HepG2 (cell line): Measurements from ENCODE around the gene ANKRD36B. TPM values are rescaled to one million over a fixed set of nuclear protein-coding genes. Genes with fewer than 3 reads are reported as not detected.
"Not testable (repeated sequence)": the region's sequence is repeated elsewhere in the genome, so short reads cannot be mapped to it uniquely, and the experiment has no call there.

ENCODE experiments used
- AKAP8 ChIP-seq: sonication (generic); formaldehyde crosslinking; IDR thresholded peaks from 2 replicates; pipeline ENCODE4 v1.5.1; 2020; ENCODE audit warnings: mild to moderate bottlenecking, missing genetic modification reagents
- ARID4A ChIP-seq: sonication (generic); formaldehyde crosslinking; IDR thresholded peaks from 2 replicates; pipeline ENCODE4 v1.5.0; 2020; ENCODE audit warnings: mild to moderate bottlenecking, missing genetic modification reagents, borderline replicate concordance
- CTCF ChIP-seq: sonication (generic); formaldehyde crosslinking; IDR thresholded peaks from 2 replicates; pipeline ENCODE4 v1.5.0; 2020; ENCODE audit warnings: mild to moderate bottlenecking, missing genetic modification reagents, moderate library complexity
- DMAP1 ChIP-seq: IDR thresholded peaks from 2 replicates; pipeline ENCODE4 v1.6.1; 2016
- DRAP1 ChIP-seq: IDR thresholded peaks from 2 replicates; pipeline ENCODE4 v1.6.1; 2016; ENCODE audit warnings: missing genetic modification reagents, missing compliant biosample characterization
- KLF16 ChIP-seq, 2 experiments: sonication (generic) in 1 of 2; formaldehyde crosslinking in 1 of 2; IDR thresholded peaks; 2 replicates each; pipeline versions ENCODE4 v1.6.1 to v1.8.0; 2016 to 2023; ENCODE audit warnings: missing genetic modification reagents in 2 of 2, missing compliant biosample characterization in 1 of 2
- MAZ ChIP-seq, 2 experiments: sonication (generic) in 1 of 2; formaldehyde crosslinking in 1 of 2; IDR thresholded peaks; 2 replicates each; pipeline versions ENCODE4 v1.5.0 to v1.6.1; 2012 to 2020; ENCODE audit warnings: low read depth in 2 of 2, mild to moderate bottlenecking in 2 of 2, borderline replicate concordance in 1 of 2, improper control_type of control experiment in 1 of 2, low read length in 1 of 2, missing genetic modification reagents in 1 of 2, moderate library complexity in 1 of 2
- MTA1 ChIP-seq: sonication (generic); formaldehyde crosslinking; IDR thresholded peaks from 2 replicates; pipeline ENCODE4 v1.4.0; 2020; ENCODE audit warnings: missing genetic modification reagents, mild to moderate bottlenecking, borderline replicate concordance
- POGZ ChIP-seq: sonication (generic); formaldehyde crosslinking; IDR thresholded peaks from 2 replicates; pipeline ENCODE4 v1.4.0; 2020; ENCODE audit warnings: mild to moderate bottlenecking, missing genetic modification reagents
- RBFOX2 ChIP-seq: fragments of 200-400 bp; formaldehyde crosslinking; IDR thresholded peaks from 2 replicates; pipeline ENCODE4 v1.6.1; 2017; ENCODE audit warnings: low read depth, mild to moderate bottlenecking, low read length
- TAF1 ChIP-seq: sonication (generic); formaldehyde crosslinking; IDR thresholded peaks from 2 replicates; pipeline ENCODE4 v1.4.0; 2020; ENCODE audit warnings: missing genetic modification reagents
- TARDBP ChIP-seq: sonication (generic); formaldehyde crosslinking; IDR thresholded peaks from 2 replicates; pipeline ENCODE4 v1.8.0; 2022; ENCODE audit warnings: mild to moderate bottlenecking, missing genetic modification reagents
- YY1 ChIP-seq: IDR thresholded peaks from 2 replicates; pipeline ENCODE4 v1.6.1; 2011; ENCODE audit warnings: low read length, low read depth, moderate library complexity, mild to moderate bottlenecking; ENCODE audit not compliant: insufficient read depth, insufficient replicate concordance
- ZFP36L1 ChIP-seq: sonication (generic); formaldehyde crosslinking; IDR thresholded peaks from 2 replicates; pipeline ENCODE4 v1.8.0; 2022; ENCODE audit warnings: mild to moderate bottlenecking, missing genetic modification reagents, moderate library complexity
- ZGPAT ChIP-seq: IDR thresholded peaks from 2 replicates; pipeline ENCODE4 v1.6.1; 2016; ENCODE audit warnings: mild to moderate bottlenecking
- ZNF30 ChIP-seq: sonication (generic); formaldehyde crosslinking; IDR thresholded peaks from 2 replicates; pipeline ENCODE4 v1.5.0; 2020; ENCODE audit warnings: mild to moderate bottlenecking, missing genetic modification reagents
- ZNF430 ChIP-seq: sonication (generic); formaldehyde crosslinking; IDR thresholded peaks from 2 replicates; pipeline ENCODE4 v1.9.0; 2021; ENCODE audit warnings: mild to moderate bottlenecking, missing genetic modification reagents
- ZNF776 ChIP-seq: sonication (generic); formaldehyde crosslinking; IDR thresholded peaks from 2 replicates; pipeline ENCODE4 v1.4.0; 2020; ENCODE audit warnings: mild to moderate bottlenecking, missing genetic modification reagents
- ZSCAN22 ChIP-seq: sonication (generic); formaldehyde crosslinking; IDR thresholded peaks from 2 replicates; pipeline ENCODE4 v1.4.0; 2020; ENCODE audit warnings: mild to moderate bottlenecking, missing genetic modification reagents
- ZSCAN9 ChIP-seq: IDR thresholded peaks from 2 replicates; pipeline ENCODE4 v1.6.1; 2016; ENCODE audit warnings: borderline replicate concordance
- polyA plus RNA-seq, 8 experiments: library from polyadenylated mRNA; depleted of rRNA in 3 of 8; stranded (reverse) in 7 of 8; unstranded in 1 of 8; fragments of >200 nt; fragmentation: Illumina TruSeq in 4 of 8; extraction: Trizol in 4 of 8; gene quantifications; 2 replicates each; pipeline versions ENCODE4 v1.2.1 to v1.2.3, GENCODE V29; 2011 to 2016; ENCODE audit warnings: low read depth in 4 of 8, missing spikeins in 1 of 8, mixed read lengths in 1 of 8; ENCODE audit not compliant: insufficient read depth in 1 of 8
- total RNA-seq, 5 experiments: library from RNA; depleted of rRNA; stranded (reverse); fragments of >200 nt; fragmentation: Illumina TruSeq; extraction: Trizol; gene quantifications; 2 replicates each; pipeline ENCODE4 v1.2.3, GENCODE V29; 2016; ENCODE audit warnings: low read depth in 1 of 5

The ANKRD36B gene
- total and polyA plus RNA-seq, 2 of the 13 experiments (the other 11 are each of a cell fraction or from before 2014, with no cell fraction given), result 7.3 to 34.8 TPM

- peak; percentile 72; the same call in 1 of the 2 replicates for TF ChIP-seq ZNF430 (CRISPR knock-in tag)
- peak; percentile 55 for TF ChIP-seq ZGPAT (CRISPR knock-in tag)
- TF ChIP-seq MTA1 (CRISPR knock-in tag), result peak; percentile 74; the same call in 1 of the 2 replicates
- 0 out of 4 replicates have a peak, but pooled peaks of 1 of the 2 experiments have one; percentile 22 for TF ChIP-seq KLF16 (CRISPR knock-in tag; IDR thresholded peaks at IDR 0.05)
- TF ChIP-seq ZFP36L1 (CRISPR knock-in tag), result 0 out of 2 replicates have a peak, but pooled peaks have one; percentile 35
- not testable (repeated sequence) for TF ChIP-seq MAZ (IDR thresholded peaks at IDR 0.05; ENCODE audit: borderline replicate concordance, low read depth, low read length)
- TF ChIP-seq MAZ (CRISPR knock-in tag; IDR thresholded peaks at IDR 0.05; ENCODE audit: low read depth), result peak; percentile 84; the same call in 1 of the 2 replicates
- peak; percentile 6 for TF ChIP-seq YY1
- peak; percentile 79 for TF ChIP-seq DMAP1 (CRISPR knock-in tag)
- 0 out of 2 replicates have a peak, but pooled peaks have one; percentile 60 for TF ChIP-seq ZNF30 (CRISPR knock-in tag)
- TF ChIP-seq DRAP1 (CRISPR knock-in tag), result 0 out of 2 replicates have a peak, but pooled peaks have one; percentile 31
- peak; percentile 76 for TF ChIP-seq RBFOX2
- peak; percentile 31; the same call in 1 of the 2 replicates for TF ChIP-seq CTCF (CRISPR knock-in tag)
- TF ChIP-seq AKAP8, result 0 out of 2 replicates have a peak, but pooled peaks have one; percentile 38
- TF ChIP-seq ZSCAN9 (CRISPR knock-in tag), result 0 out of 2 replicates have a peak, but pooled peaks have one; percentile 34
- peak; percentile 74; the same call in 1 of the 2 replicates for TF ChIP-seq ARID4A (CRISPR knock-in tag)
- TF ChIP-seq ZSCAN22 (CRISPR knock-in tag), result peak; percentile 36; the same call in 1 of the 2 replicates
- TF ChIP-seq POGZ (CRISPR knock-in tag), result 0 out of 2 replicates have a peak, but pooled peaks have one; percentile 18
- TF ChIP-seq ZNF776, result peak; percentile 40; the same call in 1 of the 2 replicates
- 0 out of 2 replicates have a peak, but pooled peaks have one; percentile 41 for TF ChIP-seq TARDBP (CRISPR knock-in tag)
- peak; percentile 69 for TF ChIP-seq TAF1
Observed at GRCh38 chr2:97589598-97590510, at the start of gene ANKRD36B (continued).
